Right atrium auricular region (tissue), 2 donors: ENCODE measurements around the gene OAS1. TPM values are rescaled to one million over a fixed set of nuclear protein-coding genes. Genes with fewer than 3 reads are reported as not detected.

ENCODE experiments used
- DNase-seq: peaks from one replicate; pipeline ENCODE4 v3.0.0-alpha.2; 2019; ENCODE audit warnings: low spot score
- H3K27ac ChIP-seq, 2 donors: fragments of 200-600 bp; sonication (generic); 1 replicate in 1 of 2; 2 replicates in 1 of 2; pipeline ENCODE4 v1.5.1; 2016 to 2019
- H3K27me3 ChIP-seq, 2 donors: fragments of 200-600 bp; sonication (generic); one replicate each; pipeline versions ENCODE4 v1.5.1 to v1.6.0; 2017 to 2019
- H3K36me3 ChIP-seq: fragments of 200-600 bp; sonication (generic); one replicate; pipeline ENCODE4 v1.5.1; 2016
- H3K4me1 ChIP-seq, 2 donors: fragments of 200-600 bp; sonication (generic); one replicate each; pipeline versions ENCODE4 v1.5.1 to v1.6.0; 2017 to 2019
- H3K4me3 ChIP-seq, 2 donors: fragments of 200-600 bp; sonication (generic); 1 replicate in 1 of 2; 2 replicates in 1 of 2; pipeline ENCODE4 v1.5.1; 2017 to 2019; ENCODE audit warnings: mild to moderate bottlenecking in 1 of 2, moderate library complexity in 1 of 2
- H3K9me3 ChIP-seq, 2 donors: fragments of 200-600 bp; sonication (generic); one replicate each; pipeline ENCODE4 v1.5.1; 2019
- CTCF ChIP-seq, 2 donors: fragments of 200-600 bp; sonication (generic); IDR thresholded peaks; one replicate each; pipeline ENCODE4 v1.5.1; 2019; ENCODE audit warnings: antibody characterized with exemption in 2 of 2
- total RNA-seq, 2 donors: library from RNA; depleted of rRNA; stranded (reverse); fragments of >200 nt; gene quantifications; one replicate each; pipeline ENCODE4 v1.1.0, GENCODE V29; 2016

Gene OAS1
- total RNA-seq, 2 donors from 2014 or later: 4.0 to 8.4 TPM

- Histone ChIP-seq H3K4me1 (peaks cover 0 to 22% of the 10 kb centered on the region in 2 donors), H3K36me3 (no peaks in the 10 kb centered on the region), H3K27ac (peak within 1 kb of the TSS; percentile 63 to 68), H3K4me3 (peak within 1 kb of the TSS; percentile 59 to 72), H3K27me3 (no peaks in the 10 kb centered on the region), H3K9me3 (no peaks in the 10 kb centered on the region)
- TF ChIP-seq CTCF (IDR thresholded peaks at IDR 0.05): no peak
- peak; percentile 88 for DNase-seq
These were observed 31.3 kb downstream of the OAS1 start, which contains the start of gene OAS3 for GRCh38 chr12:112937741-112938719. OAS3 (plus strand) TSS chr12:112938474; CDS start chr12:112938531, 57 bp downstream.

- Histone ChIP-seq H3K27me3 (no peaks in the 10 kb centered on the region), H3K4me3 (peak overlapping the region; percentile 59 to 72), H3K27ac (peak overlapping the region; percentile 63 to 68), H3K36me3 (no peaks in the 10 kb centered on the region), H3K9me3 (no peaks in the 10 kb centered on the region), H3K4me1 (peaks cover 0 to 22% of the 10 kb centered on the region in 2 donors)
- DNase-seq: no peak
- no peak for TF ChIP-seq CTCF (IDR thresholded peaks at IDR 0.05)
These were observed 32.0 kb downstream of the OAS1 start for GRCh38 chr12:112938751-112939150.

- DNase-seq: no peak
- Histone ChIP-seq H3K36me3 (no peaks in the 10 kb centered on the region), H3K9me3 (no peaks in the 10 kb centered on the region), H3K4me1 (peaks cover 0 to 22% of the 10 kb centered on the region in 2 donors), H3K27me3 (no peaks in the 10 kb centered on the region), H3K4me3 (peak overlapping the region in 1 of 2 donors; percentile 21), H3K27ac (no peak overlapping the region)
- no peak for TF ChIP-seq CTCF (IDR thresholded peaks at IDR 0.05)
These were observed 33.1 kb downstream of the OAS1 start for GRCh38 chr12:112939761-112940381.

- Histone ChIP-seq H3K36me3 (no peaks in the 10 kb centered on the region), H3K4me3 (no peak overlapping the region), H3K27ac (no peak overlapping the region), H3K27me3 (no peaks in the 10 kb centered on the region), H3K4me1 (peaks cover 0 to 22% of the 10 kb centered on the region in 2 donors), H3K9me3 (no peaks in the 10 kb centered on the region)
- DNase-seq: no peak
- no peak for TF ChIP-seq CTCF (IDR thresholded peaks at IDR 0.05)
These were observed 35.0 kb downstream of the OAS1 start for GRCh38 chr12:112941528-112942335.

GRCh38 chr12:112942572-112942971 is 35.8 kb downstream of the OAS1 start:
- Histone ChIP-seq H3K9me3 (no peaks in the 10 kb centered on the region), H3K36me3 (peaks cover 3% of the 10 kb centered on the region), H3K4me3 (no peak overlapping the region), H3K27me3 (no peaks in the 10 kb centered on the region), H3K27ac (no peak overlapping the region), H3K4me1 (peaks cover 0 to 22% of the 10 kb centered on the region in 2 donors)
- no peak for TF ChIP-seq CTCF (IDR thresholded peaks at IDR 0.05)
- no peak for DNase-seq
